Panc1 (cell line): ENCODE results near the gene CRIP1. TPM values are rescaled to one million over a fixed set of nuclear protein-coding genes. Genes with fewer than 3 reads are reported as not detected.

Source experiments
- ATAC-seq: fragments of 200-7000 bp; cut with Tn5 transposase; 2 replicates; pipeline ENCODE4 v1.9.1; 2020; ENCODE audit warnings: mild to moderate bottlenecking, moderate library complexity
- BruUV-seq: library from RNA; stranded (reverse); fragments of 400-500 nt; replicated peaks from 2 replicates; lab custom pipeline; 2021; lab: Mats Ljungman, UMichigan
- CTCF ChIA-PET: fragments of 300-600 bp; sonication (Branson Sonifier 250); formaldehyde crosslinking; loops from one replicate; lab custom pipeline; 2022; ENCODE audit warnings: antibody characterized with exemption; lab: Charles Lee
- POLR2A ChIA-PET: fragments of 300-600 bp; sonication (Branson Sonifier 250); formaldehyde crosslinking; loops from one replicate; lab custom pipeline; 2022; ENCODE audit warnings: antibody characterized with exemption; lab: Charles Lee
- DNase-seq: peaks from one replicate; pipeline ENCODE4 v3.0.0-alpha.2; 2010; ENCODE audit warnings: low read depth, low spot score
- H3K27ac ChIP-seq: 2 replicates; pipeline ENCODE4 v1.5.1; 2011; ENCODE audit warnings: mild to moderate bottlenecking, low read length, inconsistent platforms
- H3K27me3 ChIP-seq: fragments of 200-500 bp; sonication (Bioruptor generic); 2 replicates; pipeline ENCODE4 v1.6.0; 2014; ENCODE audit warnings: low read length, inconsistent platforms; ENCODE audit not compliant: control insufficient read depth, insufficient read depth
- H3K36me3 ChIP-seq: fragments of 200-500 bp; sonication (Bioruptor generic); 2 replicates; pipeline ENCODE4 v1.5.1; 2014; ENCODE audit warnings: inconsistent platforms, mild to moderate bottlenecking, low read length, moderate library complexity; ENCODE audit not compliant: control insufficient read depth, insufficient read depth
- H3K4me1 ChIP-seq: 2 replicates; pipeline ENCODE4 v1.5.1; 2011; ENCODE audit warnings: inconsistent platforms, mild to moderate bottlenecking, low read length, moderate library complexity; ENCODE audit not compliant: control insufficient read depth, insufficient read depth
- H3K4me3 ChIP-seq, 2 experiments: 2 replicates each; pipeline ENCODE4 v1.5.1; 2011 to 2012; ENCODE audit warnings: low read depth in 2 of 2, low read length in 2 of 2, mild to moderate bottlenecking in 2 of 2, inconsistent platforms in 1 of 2, moderate library complexity in 1 of 2
- H3K9me3 ChIP-seq: fragments of 200-500 bp; sonication (Bioruptor generic); 2 replicates; pipeline ENCODE4 v1.5.1; 2014; ENCODE audit warnings: low read depth, mild to moderate bottlenecking, inconsistent platforms, low read length, moderate library complexity; ENCODE audit not compliant: control insufficient read depth, insufficient read depth
- CTCF ChIP-seq: fragments of 450-650 bp; IDR thresholded peaks from 2 replicates; pipeline ENCODE4 v1.5.1; 2017; ENCODE audit warnings: mild to moderate bottlenecking
- POLR2AphosphoS5 ChIP-seq: IDR thresholded peaks from 2 replicates; pipeline ENCODE4 v1.6.1; 2012; ENCODE audit warnings: mild to moderate bottlenecking, low read depth, low read length, moderate library complexity
- REST ChIP-seq, 2 experiments: IDR thresholded peaks; 2 replicates each; pipeline ENCODE4 v1.6.1; 2011 to 2012; ENCODE audit warnings: low read depth in 2 of 2, control low read depth in 1 of 2, low read length in 1 of 2, mild to moderate bottlenecking in 1 of 2, moderate library complexity in 1 of 2; ENCODE audit not compliant: insufficient read depth in 1 of 2
- SIN3A ChIP-seq: IDR thresholded peaks from 2 replicates; pipeline ENCODE4 v1.6.1; 2012; ENCODE audit warnings: low read depth, mild to moderate bottlenecking, low read length, moderate library complexity, borderline replicate concordance; ENCODE audit not compliant: insufficient read depth
- TCF7L2 ChIP-seq: IDR thresholded peaks from 2 replicates; pipeline ENCODE4 v1.6.1; 2011; ENCODE audit warnings: mild to moderate bottlenecking, low read depth, low read length, inconsistent platforms
- in situ Hi-C: cut with HindIII; loops from 2 replicates; pipeline ENCODE4 v1.10.0; 2016; ENCODE audit warnings: low sequenced_read_pairs, low pct_unique_long_range_greater_than_20kb
- intact Hi-C: fragments of 100-400 bp; cut with micrococcal nuclease; formaldehyde crosslinking; loops from one replicate; pipeline ENCODE4 v1.10.0; 2022; ENCODE audit not compliant: unreplicated experiment
- total RNA-seq: library from RNA; stranded (reverse); gene quantifications from one replicate; pipeline ENCODE4 v1.2.1, GENCODE V29; 2021; ENCODE audit not compliant: unreplicated experiment

The CRIP1 gene
- total RNA-seq, 1 experiment from 2014 or later: 1,056 TPM

- Histone ChIP-seq H3K36me3 (no peaks in the 10 kb centered on the region; the same call in 1 of the 2 replicates), H3K4me1 (peaks cover 27% of the 10 kb centered on the region), H3K9me3 (no peaks in the 10 kb centered on the region), H3K27me3 (no peaks in the 10 kb centered on the region), H3K27ac (peak overlapping the region; percentile 81), H3K4me3 (peak overlapping the region; percentile 58 to 67)
- no peak for ATAC-seq
- no TSS peak for BruUV-seq
- TF ChIP-seq REST (IDR thresholded peaks at IDR 0.05; ENCODE audit: insufficient read depth in 1 of 2, low read depth in 2 of 2, low read length in 1 of 2) (no peak), POLR2AphosphoS5 (no peak), SIN3A (no peak), TCF7L2 (no peak), CTCF (no peak)
- intact Hi-C loops (loop anchor here (10.0 kb wide), 1 partner anchor 114 kb away; no protein-coding TSS in a partner anchor), in situ Hi-C loops (no loop called here)
- DNase-seq: no peak
- ChIA-PET POLR2A (interaction anchor here (0.9 kb wide), 1 partner anchor 18 kb away, joined by 3 read pairs; no protein-coding TSS in a partner anchor), CTCF (interaction anchor here (0.7 to 1.7 kb wide), 4 partner anchors 8 to 39 kb away, joined by 3 to 18 read pairs (median 3); no protein-coding TSS in a partner anchor)
These were observed 2.3 kb downstream of the CRIP1 start for GRCh38 chr14:105488781-105489541.

- no TSS peak for BruUV-seq
- Histone ChIP-seq H3K36me3 (no peaks in the 10 kb centered on the region; the same call in 1 of the 2 replicates), H3K9me3 (no peaks in the 10 kb centered on the region), H3K4me1 (peaks cover 20% of the 10 kb centered on the region), H3K4me3 (peak overlapping the region; percentile 58 to 67), H3K27me3 (no peaks in the 10 kb centered on the region), H3K27ac (peak overlapping the region; percentile 81)
- DNase-seq (no peak), ATAC-seq (peak; percentile 28)
- intact Hi-C loops (loop anchor here (10.0 kb wide), 1 partner anchor 115 kb away; no protein-coding TSS in a partner anchor), in situ Hi-C loops (no loop called here)
- ChIA-PET POLR2A (interaction anchor here (0.5 to 0.9 kb wide), 3 partner anchors 19 to 193 kb away, joined by 3 to 8 read pairs (median 3); no protein-coding TSS in a partner anchor), CTCF (interaction anchor here (0.7 to 1.7 kb wide), 5 partner anchors 9 to 119 kb away, joined by 3 to 18 read pairs (median 3); no protein-coding TSS in a partner anchor)
- TF ChIP-seq CTCF (peak; percentile 59), POLR2AphosphoS5 (peak; percentile 69; the same call in 1 of the 2 replicates), TCF7L2 (peak; percentile 91), REST (IDR thresholded peaks at IDR 0.05; ENCODE audit: insufficient read depth in 1 of 2, low read depth in 2 of 2, low read length in 1 of 2) (no peak), SIN3A (0 out of 2 replicates have a peak, but pooled peaks have one; percentile 17)
These were observed 3.0 kb downstream of the CRIP1 start for GRCh38 chr14:105489542-105490266.
